SK-N-DZ (cell line): ENCODE measurements around the gene HBZ.
"Not testable (repeated sequence)": the region's sequence is repeated elsewhere in the genome, so short reads cannot be mapped to it uniquely, and the experiment has no call there.

Experiments used
- DNase-seq: peaks from one replicate; pipeline ENCODE4 v3.0.0-alpha.2; 2015; ENCODE audit warnings: low spot score

The HBZ gene

GRCh38 chr16:164827-165538 is 12.5 kb downstream of the HBZ start:
- DNase-seq: no peak

GRCh38 chr16:165539-166374 is 13.3 kb downstream of the HBZ start, which contains the start of gene HBM:
Gene HBM (plus strand): TSS chr16:165978. CDS start chr16:165998, 20 bp downstream.
- no peak for DNase-seq

DNA sequence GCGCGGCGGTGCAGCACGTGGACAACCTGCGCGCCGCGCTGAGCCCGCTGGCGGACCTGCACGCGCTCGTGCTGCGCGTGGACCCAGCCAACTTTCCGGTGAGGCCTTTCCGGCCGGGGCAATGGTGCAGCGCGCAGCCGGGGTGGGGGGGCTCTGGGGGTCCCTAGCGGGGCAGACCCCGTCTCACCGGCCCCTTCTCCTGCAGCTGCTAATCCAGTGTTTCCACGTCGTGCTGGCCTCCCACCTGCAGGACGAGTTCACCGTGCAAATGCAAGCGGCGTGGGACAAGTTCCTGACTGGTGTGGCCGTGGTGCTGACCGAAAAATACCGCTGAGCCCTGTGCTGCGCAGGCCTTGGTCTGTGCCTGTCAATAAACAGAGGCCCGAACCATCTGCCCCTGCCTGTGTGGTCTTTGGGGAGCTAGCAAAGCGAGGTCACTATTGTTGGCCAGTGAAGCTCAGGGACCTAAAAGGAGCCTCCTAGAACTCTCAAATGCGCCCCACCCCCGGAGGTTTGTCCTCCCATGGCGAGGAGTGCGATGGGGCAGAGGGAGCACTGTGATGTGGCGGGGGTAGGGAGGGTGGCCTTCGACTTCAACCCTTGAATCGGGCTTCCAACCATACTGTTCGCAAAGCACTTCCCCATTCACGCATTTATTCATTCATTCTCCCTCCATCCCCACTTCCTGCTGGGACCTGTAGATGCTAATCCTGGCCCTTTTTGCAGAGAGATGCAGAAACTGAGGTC is 14.1 kb downstream of the HBZ start:
- DNase-seq: no peak

- DNase-seq: no peak
Observed at GRCh38 chr16:167122-167690, 14.8 kb downstream of the HBZ start.

DNA sequence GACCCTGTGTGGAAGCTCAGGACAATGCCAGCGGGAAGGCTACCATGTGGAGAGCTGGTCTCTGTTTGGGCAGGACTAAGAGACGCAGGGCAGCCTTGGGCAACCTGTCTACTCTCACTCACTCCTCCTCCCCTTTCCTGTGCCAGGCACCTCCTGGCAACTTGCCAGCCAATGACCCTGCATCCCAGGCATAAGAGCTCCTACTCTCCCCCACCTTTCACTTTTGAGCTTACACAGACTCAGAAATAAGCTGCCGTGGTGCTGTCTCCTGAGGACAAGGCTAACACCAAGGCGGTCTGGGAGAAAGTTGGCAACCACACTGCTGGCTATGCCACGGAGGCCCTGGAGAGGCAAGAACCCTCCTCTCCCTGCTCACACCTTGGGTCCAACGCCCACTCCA is 16.0 kb downstream of the HBZ start:
- DNase-seq: no peak

GRCh38 chr16:169014-169413 is 16.6 kb downstream of the HBZ start:
- no peak for DNase-seq

GRCh38 chr16:170088-170507 is 17.7 kb downstream of the HBZ start:
- not testable (repeated sequence) for DNase-seq

DNA sequence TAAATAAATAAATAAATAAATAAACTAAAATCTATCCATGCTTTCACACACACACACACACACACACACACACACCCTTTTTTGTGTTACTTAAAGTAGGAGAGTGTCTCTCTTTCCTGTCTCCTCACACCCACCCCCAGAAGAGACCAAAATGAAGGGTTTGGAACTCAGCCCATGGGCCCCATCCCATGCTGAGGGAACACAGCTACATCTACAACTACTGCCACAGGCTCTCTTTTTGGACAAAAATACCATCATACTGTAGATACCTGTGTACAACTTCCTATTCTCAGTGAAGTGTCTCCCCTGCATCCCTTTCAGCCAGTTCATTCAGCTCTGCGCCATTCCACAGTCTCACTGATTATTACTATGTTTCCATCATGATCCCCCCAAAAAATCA is 18.3 kb downstream of the HBZ start:
- no peak for DNase-seq

DNA sequence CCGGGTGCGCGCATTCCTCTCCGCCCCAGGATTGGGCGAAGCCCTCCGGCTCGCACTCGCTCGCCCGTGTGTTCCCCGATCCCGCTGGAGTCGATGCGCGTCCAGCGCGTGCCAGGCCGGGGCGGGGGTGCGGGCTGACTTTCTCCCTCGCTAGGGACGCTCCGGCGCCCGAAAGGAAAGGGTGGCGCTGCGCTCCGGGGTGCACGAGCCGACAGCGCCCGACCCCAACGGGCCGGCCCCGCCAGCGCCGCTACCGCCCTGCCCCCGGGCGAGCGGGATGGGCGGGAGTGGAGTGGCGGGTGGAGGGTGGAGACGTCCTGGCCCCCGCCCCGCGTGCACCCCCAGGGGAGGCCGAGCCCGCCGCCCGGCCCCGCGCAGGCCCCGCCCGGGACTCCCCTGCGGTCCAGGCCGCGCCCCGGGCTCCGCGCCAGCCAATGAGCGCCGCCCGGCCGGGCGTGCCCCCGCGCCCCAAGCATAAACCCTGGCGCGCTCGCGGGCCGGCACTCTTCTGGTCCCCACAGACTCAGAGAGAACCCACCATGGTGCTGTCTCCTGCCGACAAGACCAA is 20.0 kb downstream of the HBZ start, which contains the start of gene HBA2:
Gene HBA2, plus strand, starts transcription at position 503 of the 568 bp plus-strand sequence. Its CDS starts 37 bp downstream, at position 540.
- DNase-seq: not testable (repeated sequence)

DNA sequence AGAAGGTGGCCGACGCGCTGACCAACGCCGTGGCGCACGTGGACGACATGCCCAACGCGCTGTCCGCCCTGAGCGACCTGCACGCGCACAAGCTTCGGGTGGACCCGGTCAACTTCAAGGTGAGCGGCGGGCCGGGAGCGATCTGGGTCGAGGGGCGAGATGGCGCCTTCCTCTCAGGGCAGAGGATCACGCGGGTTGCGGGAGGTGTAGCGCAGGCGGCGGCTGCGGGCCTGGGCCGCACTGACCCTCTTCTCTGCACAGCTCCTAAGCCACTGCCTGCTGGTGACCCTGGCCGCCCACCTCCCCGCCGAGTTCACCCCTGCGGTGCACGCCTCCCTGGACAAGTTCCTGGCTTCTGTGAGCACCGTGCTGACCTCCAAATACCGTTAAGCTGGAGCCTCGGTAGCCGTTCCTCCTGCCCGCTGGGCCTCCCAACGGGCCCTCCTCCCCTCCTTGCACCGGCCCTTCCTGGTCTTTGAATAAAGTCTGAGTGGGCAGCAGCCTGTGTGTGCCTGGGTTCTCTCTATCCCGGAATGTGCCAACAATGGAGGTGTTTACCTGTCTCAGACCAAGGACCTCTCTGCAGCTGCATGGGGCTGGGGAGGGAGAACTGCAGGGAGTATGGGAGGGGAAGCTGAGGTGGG is 20.9 kb downstream of the HBZ start:
- DNase-seq: not testable (repeated sequence)

DNA sequence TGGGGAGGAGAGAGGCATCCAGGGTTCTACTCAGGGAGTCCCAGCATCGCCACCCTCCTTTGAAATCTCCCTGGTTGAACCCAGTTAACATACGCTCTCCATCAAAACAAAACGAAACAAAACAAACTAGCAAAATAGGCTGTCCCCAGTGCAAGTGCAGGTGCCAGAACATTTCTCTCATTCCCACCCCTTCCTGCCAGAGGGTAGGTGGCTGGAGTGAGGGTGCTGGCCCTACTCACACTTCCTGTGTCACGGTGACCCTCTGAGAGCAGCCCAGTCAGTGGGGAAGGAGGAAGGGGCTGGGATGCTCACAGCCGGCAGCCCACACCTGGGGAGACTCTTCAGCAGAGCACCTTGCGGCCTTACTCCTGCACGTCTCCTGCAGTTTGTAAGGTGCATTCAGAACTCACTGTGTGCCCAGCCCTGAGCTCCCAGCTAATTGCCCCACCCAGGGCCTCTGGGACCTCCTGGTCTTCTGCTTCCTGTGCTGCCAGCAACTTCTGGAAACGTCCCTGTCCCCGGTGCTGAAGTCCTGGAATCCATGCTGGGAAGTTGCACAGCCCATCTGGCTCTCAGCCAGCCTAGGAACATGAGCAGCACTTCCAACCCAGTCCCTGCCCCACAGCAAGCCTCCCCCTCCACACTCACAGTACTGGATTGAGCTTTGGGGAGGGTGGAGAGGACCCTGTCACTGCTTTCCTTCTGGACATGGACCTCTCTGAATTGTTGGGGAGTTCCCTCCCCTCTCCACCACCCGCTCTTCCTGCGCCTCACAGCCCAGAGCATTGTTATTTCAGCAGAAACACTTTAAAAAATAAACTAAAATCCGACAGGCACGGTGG is 21.7 kb downstream of the HBZ start:
- not testable (repeated sequence) for DNase-seq

- no peak for DNase-seq
Observed at GRCh38 chr16:175011-175949, 22.8 kb downstream of the HBZ start.

DNA sequence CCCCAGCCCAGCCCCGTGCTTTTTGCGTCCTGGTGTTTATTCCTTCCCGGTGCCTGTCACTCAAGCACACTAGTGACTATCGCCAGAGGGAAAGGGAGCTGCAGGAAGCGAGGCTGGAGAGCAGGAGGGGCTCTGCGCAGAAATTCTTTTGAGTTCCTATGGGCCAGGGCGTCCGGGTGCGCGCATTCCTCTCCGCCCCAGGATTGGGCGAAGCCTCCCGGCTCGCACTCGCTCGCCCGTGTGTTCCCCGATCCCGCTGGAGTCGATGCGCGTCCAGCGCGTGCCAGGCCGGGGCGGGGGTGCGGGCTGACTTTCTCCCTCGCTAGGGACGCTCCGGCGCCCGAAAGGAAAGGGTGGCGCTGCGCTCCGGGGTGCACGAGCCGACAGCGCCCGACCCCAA is 23.6 kb downstream of the HBZ start:
- not testable (repeated sequence) for DNase-seq

DNA sequence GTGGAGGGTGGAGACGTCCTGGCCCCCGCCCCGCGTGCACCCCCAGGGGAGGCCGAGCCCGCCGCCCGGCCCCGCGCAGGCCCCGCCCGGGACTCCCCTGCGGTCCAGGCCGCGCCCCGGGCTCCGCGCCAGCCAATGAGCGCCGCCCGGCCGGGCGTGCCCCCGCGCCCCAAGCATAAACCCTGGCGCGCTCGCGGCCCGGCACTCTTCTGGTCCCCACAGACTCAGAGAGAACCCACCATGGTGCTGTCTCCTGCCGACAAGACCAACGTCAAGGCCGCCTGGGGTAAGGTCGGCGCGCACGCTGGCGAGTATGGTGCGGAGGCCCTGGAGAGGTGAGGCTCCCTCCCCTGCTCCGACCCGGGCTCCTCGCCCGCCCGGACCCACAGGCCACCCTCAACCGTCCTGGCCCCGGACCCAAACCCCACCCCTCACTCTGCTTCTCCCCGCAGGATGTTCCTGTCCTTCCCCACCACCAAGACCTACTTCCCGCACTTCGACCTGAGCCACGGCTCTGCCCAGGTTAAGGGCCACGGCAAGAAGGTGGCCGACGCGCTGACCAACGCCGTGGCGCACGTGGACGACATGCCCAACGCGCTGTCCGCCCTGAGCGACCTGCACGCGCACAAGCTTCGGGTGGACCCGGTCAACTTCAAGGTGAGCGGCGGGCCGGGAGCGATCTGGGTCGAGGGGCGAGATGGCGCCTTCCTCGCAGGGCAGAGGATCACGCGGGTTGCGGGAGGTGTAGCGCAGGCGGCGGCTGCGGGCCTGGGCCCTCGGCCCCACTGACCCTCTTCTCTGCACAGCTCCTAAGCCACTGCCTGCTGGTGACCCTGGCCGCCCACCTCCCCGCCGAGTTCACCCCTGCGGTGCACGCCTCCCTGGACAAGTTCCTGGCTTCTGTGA is 24.3 kb downstream of the HBZ start, which contains the start of gene HBA1:
Gene HBA1, plus strand, starts transcription at position 204 of the 906 bp plus-strand sequence. Its CDS starts 37 bp downstream, at position 241.
- DNase-seq: not testable (repeated sequence)

DNA sequence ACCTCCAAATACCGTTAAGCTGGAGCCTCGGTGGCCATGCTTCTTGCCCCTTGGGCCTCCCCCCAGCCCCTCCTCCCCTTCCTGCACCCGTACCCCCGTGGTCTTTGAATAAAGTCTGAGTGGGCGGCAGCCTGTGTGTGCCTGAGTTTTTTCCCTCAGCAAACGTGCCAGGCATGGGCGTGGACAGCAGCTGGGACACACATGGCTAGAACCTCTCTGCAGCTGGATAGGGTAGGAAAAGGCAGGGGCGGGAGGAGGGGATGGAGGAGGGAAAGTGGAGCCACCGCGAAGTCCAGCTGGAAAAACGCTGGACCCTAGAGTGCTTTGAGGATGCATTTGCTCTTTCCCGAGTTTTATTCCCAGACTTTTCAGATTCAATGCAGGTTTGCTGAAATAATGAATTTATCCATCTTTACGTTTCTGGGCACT is 25.0 kb downstream of the HBZ start:
- DNase-seq: no peak

GRCh38 chr16:177981-178667 is 25.7 kb downstream of the HBZ start:
- DNase-seq: no peak

DNA sequence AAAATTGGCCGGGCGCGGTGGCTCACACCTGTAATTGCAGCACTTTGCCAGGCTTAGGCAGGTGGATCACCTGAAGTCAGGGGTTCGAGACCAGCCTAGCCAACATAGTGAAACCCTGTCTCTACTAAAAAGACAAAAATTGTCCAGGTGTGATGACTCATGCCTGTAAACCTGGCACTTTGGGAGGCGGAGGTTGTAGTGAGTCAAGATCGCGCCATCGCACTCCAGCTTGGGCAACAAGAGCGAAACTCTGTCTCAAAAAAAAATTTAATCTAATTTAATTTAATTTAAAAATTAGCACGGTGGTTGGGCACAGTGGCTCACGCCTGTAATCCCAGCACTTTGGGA is 26.2 kb downstream of the HBZ start:
- DNase-seq: no peak
